Hematopoietic multipotent progenitor cell (in vitro differentiated cells): Measurements from ENCODE around the gene COX8C. TPM values are rescaled to one million over a fixed set of nuclear protein-coding genes. Genes with fewer than 3 reads are reported as not detected.

ENCODE experiments used
- DNase-seq, 3 donors: peaks; one replicate each; pipeline ENCODE4 v3.0.0-alpha.2; 2011 to 2015; ENCODE audit warnings: low read depth in 2 of 3, low spot score in 2 of 3
- total RNA-seq: library from RNA; depleted of rRNA; stranded (reverse); fragments of >200 nt; gene quantifications from one replicate; pipeline ENCODE4 v1.2.3, GENCODE V29; 2012

The COX8C gene
- total RNA-seq, 1 donor: not detected

- DNase-seq: peak in 1 of 3 donors; percentile 32
These were observed 27.0 kb upstream of the COX8C start for GRCh38 chr14:93319958-93320357.

GRCh38 chr14:93320489-93320888 is 26.5 kb upstream of the COX8C start:
- DNase-seq: no peak

GRCh38 chr14:93322929-93323599 is 23.9 kb upstream of the COX8C start:
- DNase-seq: no peak

- DNase-seq: no peak
These were observed 23.3 kb upstream of the COX8C start for GRCh38 chr14:93323600-93324174.

- DNase-seq: no peak
These were observed 20.8 kb upstream of the COX8C start for GRCh38 chr14:93326196-93326595.

- DNase-seq: no peak
These were observed 18.4 kb upstream of the COX8C start for GRCh38 chr14:93328546-93328945.

- no peak for DNase-seq
These were observed 16.9 kb upstream of the COX8C start for GRCh38 chr14:93329965-93330608.

GRCh38 chr14:93330609-93331000 is 16.4 kb upstream of the COX8C start:
- DNase-seq: no peak

GRCh38 chr14:93331002-93331727 is 15.8 kb upstream of the COX8C start:
- peak in 1 of 3 donors; percentile 32 for DNase-seq

GRCh38 chr14:93331728-93332396 is 15.1 kb upstream of the COX8C start:
- DNase-seq: peak in 1 of 3 donors; percentile 0

GRCh38 chr14:93332397-93332852 is 14.6 kb upstream of the COX8C start:
- DNase-seq: peak in 2 of 3 donors; percentile 46 to 59

GRCh38 chr14:93332853-93333630 is 13.9 kb upstream of the COX8C start, which contains the start of gene BTBD7:
Gene BTBD7 (minus strand): TSS chr14:93333036. CDS start chr14:93296051, 36,985 bp downstream.
- peak; percentile 92 to 98 (median 98) for DNase-seq

GRCh38 chr14:93333631-93334103 is 13.3 kb upstream of the COX8C start:
- DNase-seq: no peak

- no peak for DNase-seq
These were observed 9.7 kb upstream of the COX8C start for GRCh38 chr14:93337143-93337753.

GRCh38 chr14:93337884-93338283 is 9.1 kb upstream of the COX8C start:
- no peak for DNase-seq

- no peak for DNase-seq
These were observed 3.7 kb upstream of the COX8C start for GRCh38 chr14:93343266-93343665.

GRCh38 chr14:93343797-93344196 is 3.2 kb upstream of the COX8C start:
- no peak for DNase-seq

- no peak for DNase-seq
These were observed 868 bp downstream of the COX8C start for GRCh38 chr14:93347850-93348249.

GRCh38 chr14:93348292-93348691 is 1.3 kb downstream of the COX8C start:
- no peak for DNase-seq
